ENCODE data around the gene SDK2. TPM values are rescaled to one million over a fixed set of nuclear protein-coding genes. Genes with fewer than 3 reads are reported as not detected.

Gene SDK2
- total and polyA plus RNA-seq, 9 of the 15 experiments (the other 6 are each of a cell fraction or from before 2014, with no cell fraction given) = 0.04 TPM; not detected in 8

GRCh38 chr17:73639932-73640331, 4.3 kb downstream of the SDK2 start (continued):
- no peak for TF ChIP-seq CBX8 (IDR thresholded peaks at IDR 0.05; ENCODE audit: borderline replicate concordance, extremely low read depth, low read depth, low read length, poor library complexity, severe bottlenecking)

- ChIA-PET CTCF (ENCODE audit: low intra/inter-chr PET ratio) (no interaction called here), POLR2A (interaction anchor here (0.6 kb wide), 1 partner anchor 336 kb away, joined by 3 read pairs; no protein-coding TSS in a partner anchor)
- no peak for ATAC-seq
- H3K9me1 ChIP-seq (ENCODE audit: control insufficient read depth, insufficient read depth, low read length) = no peaks in the 10 kb centered on the region
- no peak overlapping the region for H3K4me2 ChIP-seq (ENCODE audit: insufficient read depth, low read length)
- H3K9me3 ChIP-seq (replicated peaks; ENCODE audit: control insufficient read depth, insufficient read depth, low read depth, low read length) = no peaks in the 10 kb centered on the region
- H3K27me3 ChIP-seq (ENCODE audit: control insufficient read depth in 2 of 2, insufficient read depth in 2 of 2, low read length in 2 of 2) = peaks cover 0 to 20% of the 10 kb centered on the region in 2 experiments; a peak in 2 of 5 replicates
- H3K36me3 ChIP-seq (ENCODE audit: control insufficient read depth, insufficient read depth, low read length) = no peaks in the 10 kb centered on the region
- H3K4me1 ChIP-seq (replicated peaks in 1 of 2; ENCODE audit: control insufficient read depth in 2 of 2, insufficient read depth in 2 of 2, low read length in 2 of 2) = peaks cover 0 to 8% of the 10 kb centered on the region in 2 experiments; a peak in 1 of 5 replicates
- no peak for FAIRE-seq
- WGBS (ENCODE audit: insufficient coverage, low coverage, missing lambda C conversion rate) = under 1% methylated on average over 9 of the region's 11 CpGs
- no peak overlapping the region for H3K4me3 ChIP-seq
- H3K9ac ChIP-seq (ENCODE audit: insufficient read depth in 1 of 2, low read depth in 2 of 2, low read length in 2 of 2) = no peak overlapping the region
- intact Hi-C loops (cut with micrococcal nuclease) = no loop called here
- H4K20me1 ChIP-seq (replicated peaks; ENCODE audit: control insufficient read depth, insufficient read depth, low read length) = no peaks in the 10 kb centered on the region; the same call in 1 of the 2 replicates
- H3K79me2 ChIP-seq (ENCODE audit: control insufficient read depth, insufficient read depth, low read length) = no peaks in the 10 kb centered on the region
- TF ChIP-seq SRSF3 (IDR thresholded peaks at IDR 0.05; ENCODE audit: insufficient read depth, low read length) (no peak), NCOR1 (IDR thresholded peaks at IDR 0.05) (no peak), ZNF3 (CRISPR knock-in tag; IDR thresholded peaks at IDR 0.05) (no peak), ZNF143 (CRISPR knock-in tag; IDR thresholded peaks at IDR 0.05) (no peak), PHF20 (IDR thresholded peaks at IDR 0.05; ENCODE audit: partially characterized antibody) (no peak), ZNF165 (CRISPR knock-in tag; IDR thresholded peaks at IDR 0.05; ENCODE audit: borderline replicate concordance) (no peak), JUN (IDR thresholded peaks at IDR 0.05; ENCODE audit: borderline replicate concordance, low read depth, low read length) (no peak), JUN (CRISPR knock-in tag; IDR thresholded peaks at IDR 0.05; ENCODE audit: borderline replicate concordance) (no peak), SP2 (IDR thresholded peaks at IDR 0.05; ENCODE audit: extremely low read depth, low read depth, low read length, poor library complexity, severe bottlenecking) (no peak), POLR2H (tag; IDR thresholded peaks at IDR 0.05; ENCODE audit: low read depth) (no peak), IRF1 (CRISPR knock-in tag; IDR thresholded peaks at IDR 0.05; ENCODE audit: borderline replicate concordance) (no peak), ZNF174 (CRISPR knock-in tag; IDR thresholded peaks at IDR 0.05) (no peak), HDAC8 (tag; IDR thresholded peaks at IDR 0.05) (no peak), ARNT (IDR thresholded peaks at IDR 0.05) (no peak), EP400 (IDR thresholded peaks at IDR 0.05) (no peak), BDP1 (IDR thresholded peaks at IDR 0.05; ENCODE audit: insufficient read depth, insufficient read length) (no peak), NELFE (IDR thresholded peaks at IDR 0.05; ENCODE audit: insufficient read depth, insufficient read length) (no peak), SAP30 (IDR thresholded peaks at IDR 0.05; ENCODE audit: borderline replicate concordance, insufficient read depth, low read depth, low read length, poor library complexity, severe bottlenecking) (no peak), PREB (CRISPR knock-in tag; IDR thresholded peaks at IDR 0.05) (no peak)
- BruUV-seq (replicated peaks) = no TSS peak
- no peak overlapping the region for H2AFZ ChIP-seq (ENCODE audit: low read depth, low read length)
- DNase-seq (ENCODE audit: extremely low read depth in 1 of 4, low spot score in 3 of 4) = no peak
- H3K27ac ChIP-seq (ENCODE audit: extremely low read depth, low read depth, low read length) = no peak overlapping the region
- in situ Hi-C loops (cut with MboI) = no loop called here
These were observed 4.9 kb downstream of the SDK2 start for GRCh38 chr17:73639322-73639721.

All from K562 (cell line).